Measurements from ENCODE around the gene ABCB11.

DNA sequence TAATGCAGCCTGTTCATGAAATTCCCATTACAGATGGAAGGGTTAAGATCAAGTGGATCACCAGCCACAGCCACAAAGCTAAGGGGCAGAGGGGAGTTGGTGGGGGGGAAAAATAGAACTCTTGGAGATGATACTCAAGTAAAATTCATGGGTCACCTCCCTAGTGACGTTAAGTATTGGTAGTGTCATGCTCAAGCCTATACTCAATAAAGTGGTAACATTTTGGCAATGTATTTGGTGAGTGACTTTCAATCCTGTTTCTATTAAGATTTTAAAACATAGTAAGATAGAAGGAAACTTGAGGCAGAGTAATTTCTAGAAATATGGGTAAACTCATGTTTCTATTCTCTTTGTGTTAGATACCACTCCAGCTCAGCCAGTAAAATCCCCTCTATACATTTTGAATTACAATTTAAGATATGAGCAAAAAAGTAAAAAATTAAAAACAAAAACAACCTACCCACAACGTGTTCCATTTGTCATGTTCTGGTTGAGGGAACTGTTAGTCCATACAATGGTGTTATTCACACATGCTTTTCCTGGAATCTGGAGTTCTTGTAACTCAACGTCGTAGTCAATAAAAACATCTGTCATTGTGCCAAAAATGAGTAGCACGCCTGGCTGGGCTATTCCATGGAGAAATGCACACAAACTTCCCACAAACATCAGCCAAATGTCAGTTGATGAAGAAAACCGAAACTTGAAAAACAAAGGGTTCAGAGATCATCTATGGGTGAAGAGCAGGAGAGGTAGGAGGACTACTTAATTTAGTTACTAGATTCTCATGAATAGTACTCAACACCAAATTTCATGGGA, 18.1 kb downstream of the ABCB11 start:
- TF ChIP-seq, protein P1, sequence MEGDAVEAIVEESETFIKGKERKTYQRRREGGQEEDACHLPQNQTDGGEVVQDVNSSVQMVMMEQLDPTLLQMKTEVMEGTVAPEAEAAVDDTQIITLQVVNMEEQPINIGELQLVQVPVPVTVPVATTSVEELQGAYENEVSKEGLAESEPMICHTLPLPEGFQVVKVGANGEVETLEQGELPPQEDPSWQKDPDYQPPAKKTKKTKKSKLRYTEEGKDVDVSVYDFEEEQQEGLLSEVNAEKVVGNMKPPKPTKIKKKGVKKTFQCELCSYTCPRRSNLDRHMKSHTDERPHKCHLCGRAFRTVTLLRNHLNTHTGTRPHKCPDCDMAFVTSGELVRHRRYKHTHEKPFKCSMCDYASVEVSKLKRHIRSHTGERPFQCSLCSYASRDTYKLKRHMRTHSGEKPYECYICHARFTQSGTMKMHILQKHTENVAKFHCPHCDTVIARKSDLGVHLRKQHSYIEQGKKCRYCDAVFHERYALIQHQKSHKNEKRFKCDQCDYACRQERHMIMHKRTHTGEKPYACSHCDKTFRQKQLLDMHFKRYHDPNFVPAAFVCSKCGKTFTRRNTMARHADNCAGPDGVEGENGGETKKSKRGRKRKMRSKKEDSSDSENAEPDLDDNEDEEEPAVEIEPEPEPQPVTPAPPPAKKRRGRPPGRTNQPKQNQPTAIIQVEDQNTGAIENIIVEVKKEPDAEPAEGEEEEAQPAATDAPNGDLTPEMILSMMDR (IDR thresholded peaks at IDR 0.05) = no peak
- TF ChIP-seq POLR2AphosphoS5 (IDR thresholded peaks at IDR 0.05) (no peak), POLR2A (IDR thresholded peaks at IDR 0.05; ENCODE audit: low read depth) (no peak), EP300 (IDR thresholded peaks at IDR 0.05) (no peak)
